Esophagus muscularis mucosa (tissue), 3 donors: ENCODE results near the gene GVQW3.

Source experiments
- CTCF ChIP-seq, 3 experiments: fragments of 200-600 bp in 2 of 3; fragments of 450-650 bp in 1 of 3; sonication (generic) in 2 of 3; IDR thresholded peaks; one replicate each; pipeline ENCODE4 v1.5.1; 2017 to 2019; ENCODE audit warnings: antibody characterized with exemption in 3 of 3, mild to moderate bottlenecking in 2 of 3, moderate library complexity in 1 of 3
- POLR2A ChIP-seq: fragments of 450-650 bp; IDR thresholded peaks from one replicate; pipeline ENCODE4 v1.6.1; 2017; ENCODE audit warnings: antibody characterized with exemption, moderate library complexity, mild to moderate bottlenecking, low read depth
- POLR2AphosphoS5 ChIP-seq, 2 donors: sonication (generic); formaldehyde crosslinking; IDR thresholded peaks; one replicate each; pipeline ENCODE4 v1.6.1; 2017; ENCODE audit warnings: antibody characterized with exemption in 2 of 2

DNA sequence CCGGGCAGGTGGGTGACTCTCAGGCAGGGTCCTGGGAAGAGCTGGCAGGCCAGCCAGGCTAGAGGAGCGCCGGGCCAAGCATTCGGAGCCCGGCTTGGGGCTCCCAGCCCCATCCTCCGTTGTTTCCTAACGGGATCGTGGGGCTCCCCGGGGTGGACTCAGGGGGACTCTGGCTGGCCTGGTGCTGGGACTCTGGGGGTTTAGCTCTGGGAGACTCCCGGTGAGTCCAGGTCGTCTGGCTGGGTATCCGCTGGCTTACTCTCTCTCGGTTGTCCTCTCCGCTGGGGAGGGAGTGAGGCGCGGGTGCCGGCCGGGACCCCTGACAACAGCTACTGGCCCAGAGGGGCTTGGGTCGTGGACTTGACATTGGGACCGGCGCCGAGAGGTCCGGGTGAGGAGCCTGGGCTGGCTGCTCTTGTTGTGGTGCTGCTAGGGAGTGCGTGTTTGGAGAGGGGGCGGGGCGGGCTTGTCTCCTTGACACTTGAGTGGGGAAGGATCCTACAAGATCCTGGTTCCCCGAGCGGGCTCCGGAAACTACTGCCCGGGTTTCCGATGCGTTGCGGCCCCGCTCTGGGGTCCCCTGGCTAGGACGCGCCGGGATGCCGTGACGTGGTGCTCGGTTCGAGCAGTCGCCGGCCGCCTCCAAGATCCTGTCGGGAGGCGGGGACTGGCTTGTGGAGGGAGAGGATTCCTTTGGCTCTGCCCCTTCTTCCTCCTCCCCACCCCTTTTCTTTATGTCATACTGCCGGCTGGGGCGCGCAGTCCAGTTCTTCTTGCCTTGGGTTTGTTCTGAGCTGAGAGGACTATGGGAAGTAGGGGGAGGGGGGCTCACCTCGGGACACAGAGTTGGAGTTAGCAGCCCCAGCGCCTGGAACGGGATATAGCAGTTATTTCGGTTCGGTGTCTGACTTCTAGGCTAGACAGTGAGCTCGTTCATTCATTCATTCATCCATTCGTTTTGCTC, 64.3 kb downstream of the GVQW3 start:
- peak; percentile 74 to 80 for TF ChIP-seq POLR2AphosphoS5 (IDR thresholded peaks at IDR 0.05)
- no peak for TF ChIP-seq CTCF (IDR thresholded peaks at IDR 0.05)
- TF ChIP-seq POLR2A, result no peak
